ENCODE results near the gene RAB10. TPM values are rescaled to one million over a fixed set of nuclear protein-coding genes. Genes with fewer than 3 reads are reported as not detected.
"Not testable (repeated sequence)": the region's sequence is repeated elsewhere in the genome, so short reads cannot be mapped to it uniquely, and the experiment has no call there.

The RAB10 gene
- total RNA-seq, 1 experiment from 2014 or later, result 138 TPM

GRCh38 chr2:26103752-26104151 is 69.9 kb downstream of the RAB10 start:
- CTCF ChIA-PET, result no interaction called here
- Histone ChIP-seq H3K27me3 (ENCODE audit: low read length) (no peaks in the 10 kb centered on the region), H2AFZ (ENCODE audit: low read length) (no peak overlapping the region), H3K27ac (ENCODE audit: low read length) (no peak overlapping the region), H3K79me2 (ENCODE audit: low read length) (peaks cover 90% of the 10 kb centered on the region), H3K4me1 (ENCODE audit: insufficient read depth, low read length) (no peaks in the 10 kb centered on the region), H3F3A (ENCODE audit: low read length, unreplicated experiment) (no peaks in the 10 kb centered on the region), H3K9me3 (ENCODE audit: low read length) (no peaks in the 10 kb centered on the region), H3K9me2 (replicated peaks; ENCODE audit: low read length) (no peaks in the 10 kb centered on the region), H3K9ac (ENCODE audit: low read length) (no peak overlapping the region), H4K20me1 (ENCODE audit: low read length) (0 out of 2 replicates have a peak, but pooled peaks cover 4% of the 10 kb centered on the region), H3K4me3 (ENCODE audit: low read length) (no peak overlapping the region), H3K4me2 (ENCODE audit: low read length) (no peak overlapping the region), H3K36me3 (ENCODE audit: low read depth, low read length) (peaks cover 33% of the 10 kb centered on the region)
- TF ChIP-seq EZH2phosphoT487 (IDR thresholded peaks at IDR 0.05; ENCODE audit: borderline replicate concordance, low read length), result no peak
- no peak for TF ChIP-seq EZH2 (IDR thresholded peaks at IDR 0.05; ENCODE audit: low read length, unreplicated experiment)
- TF ChIP-seq, protein P1, sequence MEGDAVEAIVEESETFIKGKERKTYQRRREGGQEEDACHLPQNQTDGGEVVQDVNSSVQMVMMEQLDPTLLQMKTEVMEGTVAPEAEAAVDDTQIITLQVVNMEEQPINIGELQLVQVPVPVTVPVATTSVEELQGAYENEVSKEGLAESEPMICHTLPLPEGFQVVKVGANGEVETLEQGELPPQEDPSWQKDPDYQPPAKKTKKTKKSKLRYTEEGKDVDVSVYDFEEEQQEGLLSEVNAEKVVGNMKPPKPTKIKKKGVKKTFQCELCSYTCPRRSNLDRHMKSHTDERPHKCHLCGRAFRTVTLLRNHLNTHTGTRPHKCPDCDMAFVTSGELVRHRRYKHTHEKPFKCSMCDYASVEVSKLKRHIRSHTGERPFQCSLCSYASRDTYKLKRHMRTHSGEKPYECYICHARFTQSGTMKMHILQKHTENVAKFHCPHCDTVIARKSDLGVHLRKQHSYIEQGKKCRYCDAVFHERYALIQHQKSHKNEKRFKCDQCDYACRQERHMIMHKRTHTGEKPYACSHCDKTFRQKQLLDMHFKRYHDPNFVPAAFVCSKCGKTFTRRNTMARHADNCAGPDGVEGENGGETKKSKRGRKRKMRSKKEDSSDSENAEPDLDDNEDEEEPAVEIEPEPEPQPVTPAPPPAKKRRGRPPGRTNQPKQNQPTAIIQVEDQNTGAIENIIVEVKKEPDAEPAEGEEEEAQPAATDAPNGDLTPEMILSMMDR (conservative IDR thresholded peaks at IDR 0.05; ENCODE audit: low read depth, low read length), result no peak
- intact Hi-C loops (cut with micrococcal nuclease), result no loop called here
- no peak for ATAC-seq
- no peak for DNase-seq
- BruUV-seq (replicated peaks), result no TSS peak
- POLR2A ChIA-PET (ENCODE audit: unreplicated experiment), result no interaction called here

DNA sequence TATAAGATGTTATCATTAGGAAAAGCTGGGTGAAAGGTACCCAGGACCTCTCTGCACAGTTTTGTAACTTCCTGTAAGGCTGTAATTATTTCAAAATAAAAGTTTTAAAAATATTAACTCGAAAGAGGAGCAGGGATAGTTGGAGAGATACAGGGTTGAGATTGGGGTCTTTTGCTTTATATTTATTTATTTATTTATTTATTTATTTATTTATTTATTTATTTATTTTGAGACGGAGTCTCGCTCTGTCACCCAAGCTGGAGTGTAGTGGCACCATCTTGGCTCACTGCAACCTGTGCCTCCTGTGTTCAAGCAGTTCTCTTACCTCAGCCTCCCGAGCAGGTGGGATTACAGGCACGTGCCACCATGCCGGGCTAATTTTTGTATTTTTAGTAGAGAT is 74.8 kb downstream of the RAB10 start:
- POLR2A ChIA-PET (ENCODE audit: unreplicated experiment); H4K20me1 ChIP-seq (ENCODE audit: low read length); H3F3A ChIP-seq (ENCODE audit: low read length, unreplicated experiment); H3K9me3 ChIP-seq (ENCODE audit: low read length); H2AFZ ChIP-seq (ENCODE audit: low read length); DNase-seq; intact Hi-C loops (cut with micrococcal nuclease); BruUV-seq (replicated peaks); ATAC-seq; H3K9me2 ChIP-seq (replicated peaks; ENCODE audit: low read length); H3K4me2 ChIP-seq (ENCODE audit: low read length); H3K4me3 ChIP-seq (ENCODE audit: low read length); H3K4me1 ChIP-seq (ENCODE audit: insufficient read depth, low read length); H3K27me3 ChIP-seq (ENCODE audit: low read length); H3K9ac ChIP-seq (ENCODE audit: low read length); CTCF ChIA-PET; H3K27ac ChIP-seq (ENCODE audit: low read length): not testable (repeated sequence)
- Histone ChIP-seq H3K79me2 (ENCODE audit: low read length) (peaks cover 67% of the 10 kb centered on the region), H3K36me3 (ENCODE audit: low read depth, low read length) (peaks cover 25% of the 10 kb centered on the region)

- Histone ChIP-seq H3K27me3 (ENCODE audit: low read length) (no peaks in the 10 kb centered on the region), H3K36me3 (ENCODE audit: low read depth, low read length) (peaks cover 24% of the 10 kb centered on the region), H3K9me2 (replicated peaks; ENCODE audit: low read length) (no peaks in the 10 kb centered on the region), H3K9ac (ENCODE audit: low read length) (no peak overlapping the region), H4K20me1 (ENCODE audit: low read length) (no peaks in the 10 kb centered on the region), H3K27ac (ENCODE audit: low read length) (no peak overlapping the region), H3K4me3 (ENCODE audit: low read length) (no peak overlapping the region), H2AFZ (ENCODE audit: low read length) (no peak overlapping the region), H3K4me1 (ENCODE audit: insufficient read depth, low read length) (no peaks in the 10 kb centered on the region), H3K9me3 (ENCODE audit: low read length) (no peaks in the 10 kb centered on the region), H3K79me2 (ENCODE audit: low read length) (peaks cover 50% of the 10 kb centered on the region), H3F3A (ENCODE audit: low read length, unreplicated experiment) (no peaks in the 10 kb centered on the region), H3K4me2 (ENCODE audit: low read length) (no peak overlapping the region)
- ChIA-PET POLR2A (ENCODE audit: unreplicated experiment) (no interaction called here), CTCF (no interaction called here)
- no peak for TF ChIP-seq EZH2 (IDR thresholded peaks at IDR 0.05; ENCODE audit: low read length, unreplicated experiment)
- TF ChIP-seq, protein P1 (conservative IDR thresholded peaks at IDR 0.05; ENCODE audit: low read depth, low read length), result no peak
- TF ChIP-seq EZH2phosphoT487 (IDR thresholded peaks at IDR 0.05; ENCODE audit: borderline replicate concordance, low read length), result no peak
- intact Hi-C loops (cut with micrococcal nuclease), result no loop called here
- no TSS peak for BruUV-seq (replicated peaks)
- no peak for DNase-seq
- no peak for ATAC-seq
Observed at GRCh38 chr2:26112201-26112600, 78.3 kb downstream of the RAB10 start.
